GM18499 (cell line): ENCODE results near the gene TSPAN9.

Source experiments
- ATAC-seq: cut with Tn5 transposase; IDR thresholded peaks from one replicate; pipeline ENCODE4 v1.9.1; 2021; ENCODE audit warnings: moderate number of reproducible peaks; ENCODE audit not compliant: insufficient read depth, unreplicated experiment

Gene TSPAN9

DNA sequence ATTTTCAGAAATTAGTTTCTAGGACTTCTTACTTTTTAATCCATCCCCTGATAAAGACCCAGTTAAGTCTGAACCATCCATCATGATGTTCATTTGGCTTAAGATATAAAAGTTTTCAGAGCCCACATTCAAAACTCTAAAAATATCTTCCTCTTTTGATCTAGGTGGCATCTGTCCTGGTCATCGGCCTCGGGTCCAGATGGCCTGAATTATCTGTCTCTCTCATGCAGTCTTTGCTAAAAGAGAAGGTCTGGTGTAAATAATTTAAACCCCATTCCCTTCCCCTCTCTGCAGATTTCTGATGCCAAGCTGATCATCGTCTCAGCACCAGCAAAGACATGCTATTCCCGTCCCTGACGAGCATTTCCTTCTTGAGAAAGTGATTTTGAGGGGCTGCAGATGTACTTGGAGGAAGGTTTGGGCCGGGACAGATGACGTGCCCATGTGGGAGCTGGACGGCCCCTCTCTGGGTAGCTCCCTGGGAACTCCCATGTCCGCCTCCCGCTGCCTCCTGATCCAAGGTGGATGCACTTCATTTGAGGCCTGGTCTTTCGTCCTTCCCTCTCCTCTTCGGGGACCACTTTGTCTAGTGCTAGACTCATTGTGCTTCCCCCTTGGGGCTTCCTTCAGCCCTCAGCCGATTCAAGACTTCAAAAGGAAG is 240.8 kb downstream of the TSPAN9 start:
- ATAC-seq: no peak

GRCh38 chr12:3319723-3320492 is 242.7 kb downstream of the TSPAN9 start:
- no peak for ATAC-seq

GRCh38 chr12:3320881-3321509 is 243.8 kb downstream of the TSPAN9 start:
- no peak for ATAC-seq

- no peak for ATAC-seq
Observed at GRCh38 chr12:3321881-3322280, 244.7 kb downstream of the TSPAN9 start.

GRCh38 chr12:3323002-3323685 is 246.0 kb downstream of the TSPAN9 start:
- ATAC-seq: no peak

DNA sequence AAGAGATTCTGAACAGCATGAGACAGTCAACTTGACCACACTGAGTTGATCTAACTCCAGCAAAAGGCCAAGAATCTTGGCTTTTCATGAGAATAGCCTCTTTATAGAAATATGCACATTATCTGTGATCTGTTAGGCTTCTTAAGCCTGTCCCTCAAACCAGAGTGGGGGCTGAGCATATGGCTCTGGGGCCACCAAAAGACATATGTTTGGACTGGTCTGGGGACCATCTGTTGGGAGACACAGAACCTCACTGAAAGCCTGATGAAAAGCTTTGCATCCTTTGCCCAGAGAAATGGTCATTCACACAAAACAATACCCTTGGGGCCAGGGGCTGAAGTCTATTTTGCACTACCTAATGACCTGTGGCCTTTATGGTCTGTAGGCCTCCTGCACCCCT is 248.6 kb downstream of the TSPAN9 start:
- no peak for ATAC-seq

DNA sequence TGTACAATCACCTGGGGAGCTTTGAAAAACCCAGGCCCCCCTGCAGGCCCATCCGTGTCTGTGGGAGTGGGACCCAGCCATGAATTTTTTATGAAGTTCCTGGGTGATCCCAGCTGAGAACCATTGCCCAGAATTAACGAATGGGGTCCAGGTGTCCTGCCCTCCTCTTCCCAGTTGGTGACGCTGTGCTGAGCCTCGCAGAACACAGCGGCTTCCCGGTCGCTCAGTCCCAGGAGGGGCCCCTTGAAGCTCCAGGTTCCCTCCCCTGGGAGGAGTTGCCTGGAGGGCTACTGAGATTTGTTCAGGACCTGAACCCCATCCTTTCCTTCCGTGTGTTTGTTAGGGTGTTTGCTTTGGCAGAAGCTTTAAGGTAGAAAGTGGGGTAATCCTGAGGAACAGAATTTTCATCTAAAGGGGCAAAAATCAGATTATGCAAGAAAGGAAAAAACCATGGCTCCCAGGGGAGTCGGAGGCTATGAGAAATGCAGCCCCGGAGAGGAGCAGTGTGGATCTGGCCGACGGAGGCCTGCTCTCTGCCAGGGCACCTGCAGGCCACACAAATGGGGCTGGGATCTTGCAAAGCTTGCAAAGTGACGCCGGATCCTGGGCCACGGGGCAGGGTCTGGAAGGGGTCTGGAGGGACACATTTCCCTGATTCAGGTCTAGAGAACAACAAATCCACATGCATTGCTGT is 249.1 kb downstream of the TSPAN9 start:
- no peak for ATAC-seq

DNA sequence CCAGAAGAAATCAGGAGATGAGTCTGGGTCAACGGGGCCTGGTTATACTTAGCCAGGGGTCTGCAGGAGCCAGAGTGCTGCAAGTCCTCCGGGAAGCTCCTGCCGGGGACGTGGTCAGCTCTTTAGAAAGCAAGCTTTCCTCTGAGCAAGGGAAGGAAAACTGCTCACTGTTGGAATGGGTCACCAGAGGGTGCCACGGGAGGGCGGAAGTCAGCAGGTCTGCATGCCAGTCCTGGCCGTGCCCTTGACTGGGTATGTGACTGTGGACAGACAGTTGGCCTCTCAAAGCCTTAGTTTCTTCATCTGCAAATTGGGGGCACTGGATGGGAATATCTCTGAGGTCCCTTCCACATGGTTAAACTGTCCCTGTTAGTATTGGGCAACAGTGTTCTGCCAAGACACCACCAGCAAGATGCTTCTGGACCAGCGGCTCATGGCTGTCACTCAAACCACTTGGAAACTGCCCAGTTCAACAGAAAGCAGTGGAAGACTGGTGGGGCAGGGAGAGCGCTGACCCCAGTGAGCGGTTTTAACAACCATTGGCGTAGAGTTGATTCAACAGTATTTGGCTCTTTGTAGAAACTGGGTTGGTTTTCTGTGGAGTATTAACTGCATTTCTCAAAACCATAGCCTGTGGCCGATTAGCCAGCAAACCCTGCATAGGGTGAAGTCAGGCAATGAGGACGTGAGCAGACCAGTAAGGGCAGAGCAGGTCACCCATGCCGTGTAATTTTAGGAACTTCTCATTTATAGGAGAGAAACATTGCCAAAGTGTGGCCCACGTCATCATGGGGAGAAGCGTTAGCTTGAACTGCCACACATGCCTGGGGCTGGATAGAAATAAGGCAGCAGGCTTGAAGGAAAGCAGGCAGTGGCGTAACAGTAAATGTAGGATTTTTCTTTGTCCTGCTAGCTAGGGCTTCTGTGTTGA is 249.9 kb downstream of the TSPAN9 start:
- no peak for ATAC-seq

DNA sequence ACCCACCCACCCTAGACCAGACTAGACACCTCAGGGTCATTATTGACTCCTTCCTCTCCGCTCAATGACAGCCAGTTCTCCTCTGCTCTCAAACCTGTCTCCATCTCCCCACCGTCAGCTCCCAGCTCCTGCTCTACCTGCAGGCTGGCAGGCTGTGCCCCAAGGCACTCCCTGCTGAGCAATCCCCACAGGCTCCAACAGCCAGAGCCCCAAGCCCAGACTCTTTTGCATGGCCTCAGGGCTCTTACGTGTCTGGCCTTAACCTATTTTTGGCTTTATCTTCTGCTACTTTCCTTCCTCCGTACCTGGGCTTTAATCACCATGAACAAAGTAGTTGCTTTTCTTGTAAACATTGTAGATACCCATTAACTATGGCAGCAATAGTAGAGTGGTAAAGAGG is 250.9 kb downstream of the TSPAN9 start:
- ATAC-seq: no peak

DNA sequence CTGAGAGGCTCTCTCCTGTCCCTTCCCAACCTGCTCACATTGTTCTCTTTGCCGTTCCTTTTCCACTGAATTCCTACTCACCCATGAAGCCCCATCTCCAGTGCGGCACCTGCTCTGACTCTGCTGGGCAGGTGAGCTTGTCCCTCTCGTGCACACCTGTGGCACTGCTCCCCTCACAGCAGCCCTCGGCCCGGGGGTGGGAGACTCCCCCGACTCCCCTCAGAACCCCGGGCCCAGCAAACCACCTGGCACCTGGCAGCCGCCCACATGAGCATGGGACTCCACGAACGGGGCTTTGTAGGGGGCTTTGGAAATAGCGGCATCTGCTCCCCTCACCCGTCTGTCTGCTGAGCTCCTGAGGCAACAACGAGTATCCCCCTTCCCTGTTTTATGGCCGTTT is 251.4 kb downstream of the TSPAN9 start:
- ATAC-seq: no peak

- no peak for ATAC-seq
Observed at GRCh38 chr12:3329361-3329760, 252.2 kb downstream of the TSPAN9 start.

DNA sequence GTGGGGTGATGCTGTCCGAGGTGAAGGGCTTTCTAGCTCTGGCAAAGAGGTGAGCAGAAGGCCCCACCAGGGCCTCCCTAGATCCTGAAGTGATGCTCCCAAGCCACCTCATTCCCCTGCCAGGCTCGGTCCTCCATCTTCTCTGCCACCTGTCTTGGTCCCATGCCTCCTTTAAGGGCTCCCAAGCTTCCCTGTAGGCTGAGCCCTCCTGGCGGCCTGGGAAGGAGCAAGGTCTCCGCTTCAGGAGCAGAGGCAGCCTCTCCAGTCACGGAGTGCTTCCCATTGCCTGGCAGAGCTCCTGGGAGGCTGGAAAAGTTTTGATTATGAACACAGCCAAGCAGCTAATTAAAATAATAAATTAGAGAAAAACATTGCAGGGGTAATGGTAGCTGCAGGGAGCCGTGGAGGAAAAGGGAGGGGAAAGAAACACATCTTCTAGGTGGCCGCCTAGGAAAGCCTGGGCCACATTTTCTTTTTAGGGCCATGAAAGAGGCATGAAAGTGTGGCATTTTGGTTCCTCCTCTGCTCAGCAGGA is 253.9 kb downstream of the TSPAN9 start:
- no peak for ATAC-seq

DNA sequence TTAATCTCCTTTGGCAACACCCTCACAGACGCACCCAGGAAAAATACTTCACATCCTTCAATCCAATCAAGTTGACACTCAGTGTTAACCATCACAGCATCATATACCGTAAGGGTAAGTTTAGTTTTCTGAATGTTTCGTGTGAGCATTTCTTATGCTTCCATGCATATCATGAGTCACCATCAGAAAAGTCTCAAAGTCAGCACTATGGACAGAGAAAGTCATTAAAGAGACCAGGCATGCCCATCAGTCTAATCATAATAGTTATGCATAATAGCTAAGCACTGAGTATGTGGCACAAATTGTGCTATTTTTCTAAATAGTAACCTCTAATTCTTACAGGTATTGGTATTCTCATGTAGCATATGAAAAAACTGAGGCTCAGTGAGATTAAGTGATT is 255.0 kb downstream of the TSPAN9 start:
- ATAC-seq: no peak

DNA sequence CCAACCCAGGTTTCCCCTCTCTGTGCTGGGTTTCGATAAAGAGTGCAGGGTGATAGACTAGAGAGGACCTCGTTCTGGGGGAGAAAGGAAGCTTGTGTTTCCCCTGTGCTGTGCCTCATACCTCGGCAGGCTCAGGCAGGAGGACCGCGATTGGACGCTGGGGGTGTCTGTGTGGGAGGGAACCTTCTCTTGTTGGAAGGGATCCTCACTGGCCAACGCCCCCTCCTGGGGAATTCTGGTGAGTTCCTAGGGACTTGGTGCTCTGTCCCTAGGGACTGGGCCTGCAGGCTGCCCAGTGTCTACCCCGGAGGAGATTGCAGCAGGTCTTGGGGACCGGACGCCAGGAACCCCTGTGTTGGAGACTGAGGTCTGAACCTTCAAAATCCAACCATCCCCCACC is 256.4 kb downstream of the TSPAN9 start:
- ATAC-seq: no peak

DNA sequence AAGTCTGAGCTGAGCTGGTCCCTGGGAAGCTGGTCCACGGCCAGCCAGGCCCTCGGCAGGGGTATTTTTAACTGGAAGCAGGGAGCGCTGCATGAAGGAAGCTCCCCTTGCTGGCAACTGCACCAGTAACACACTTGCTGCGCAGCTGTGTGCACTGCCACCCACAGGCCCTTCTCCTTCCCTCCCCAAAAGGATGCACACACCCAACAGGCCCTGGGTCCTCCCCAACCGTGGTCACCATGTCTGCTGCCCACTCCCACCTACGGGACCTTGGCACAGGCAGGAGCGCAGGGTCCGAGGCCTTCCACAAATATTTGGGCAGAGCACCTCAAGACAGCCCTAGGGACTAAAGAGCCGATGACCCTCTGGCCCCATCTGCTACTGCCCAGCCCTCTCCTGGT is 256.8 kb downstream of the TSPAN9 start:
- ATAC-seq: no peak

GRCh38 chr12:3335078-3335487 is 257.9 kb downstream of the TSPAN9 start:
- ATAC-seq: no peak
